NCI-H2171 (cell line): ENCODE data around the gene VAPB.

Source experiments
- DNase-seq: peaks from one replicate; lab custom pipeline; 2025; lab: John Stamatoyannopoulos, UW

Gene VAPB

GRCh38 chr20:58377766-58378401, 11.1 kb upstream of the VAPB start:
- no peak for DNase-seq

GRCh38 chr20:58378704-58379103, 10.3 kb upstream of the VAPB start:
- no peak for DNase-seq

GRCh38 chr20:58381627-58382026, 7.4 kb upstream of the VAPB start:
- DNase-seq = no peak

GRCh38 chr20:58382096-58382495, 6.9 kb upstream of the VAPB start:
- no peak for DNase-seq

- no peak for DNase-seq
These were observed 4.2 kb upstream of the VAPB start for GRCh38 chr20:58384821-58385220.

GRCh38 chr20:58388028-58388601, 914 bp upstream of the VAPB start:
- DNase-seq = no peak

GRCh38 chr20:58389324-58389967, 417 bp downstream of the VAPB start:
- DNase-seq = no peak

GRCh38 chr20:58389968-58390658, 1.1 kb downstream of the VAPB start:
- no peak for DNase-seq

- no peak for DNase-seq
These were observed 1.6 kb downstream of the VAPB start for GRCh38 chr20:58390659-58391035.

GRCh38 chr20:58392286-58392685, 3.3 kb downstream of the VAPB start:
- DNase-seq = no peak

- no peak for DNase-seq
These were observed 4.3 kb downstream of the VAPB start for GRCh38 chr20:58393299-58393698.

- DNase-seq = no peak
These were observed 5.8 kb downstream of the VAPB start for GRCh38 chr20:58394801-58395200.

- DNase-seq = no peak
These were observed 6.6 kb downstream of the VAPB start for GRCh38 chr20:58395604-58396003.

- DNase-seq = no peak
These were observed 8.4 kb downstream of the VAPB start for GRCh38 chr20:58397429-58397828.

- no peak for DNase-seq
These were observed 9.2 kb downstream of the VAPB start for GRCh38 chr20:58398254-58398653.

GRCh38 chr20:58399926-58400325, 10.9 kb downstream of the VAPB start:
- no peak for DNase-seq

GRCh38 chr20:58401162-58401561, 12.1 kb downstream of the VAPB start:
- DNase-seq = no peak

- no peak for DNase-seq
These were observed 13.3 kb downstream of the VAPB start for GRCh38 chr20:58402305-58402704.

- DNase-seq = no peak
These were observed 13.8 kb downstream of the VAPB start for GRCh38 chr20:58402827-58403226.

- DNase-seq = no peak
These were observed 14.2 kb downstream of the VAPB start for GRCh38 chr20:58403272-58403671.

GRCh38 chr20:58405504-58406291, 16.7 kb downstream of the VAPB start:
- no peak for DNase-seq

GRCh38 chr20:58406422-58407001, 17.5 kb downstream of the VAPB start:
- DNase-seq = no peak
